MM.1S (cell line): ENCODE measurements around the gene CNTF.

ENCODE experiments used
- EZH2 ChIP-seq: fragments of 300-600 bp; sonication (generic); optimal IDR thresholded peaks from 2 replicates; pipeline ENCODE3; 2017; ENCODE audit warnings: low read depth, mild to moderate bottlenecking, antibody characterized with exemption, low read length, mixed read lengths
- EZH2phosphoT487 ChIP-seq: fragments of 300-600 bp; sonication (generic); IDR thresholded peaks from 2 replicates; pipeline ENCODE4 v1.6.1; 2018; ENCODE audit warnings: antibody characterized with exemption, low read length
- TF ChIP-seq, protein P1 (sequence below): fragments of 300-600 bp; sonication (generic); IDR thresholded peaks from 2 replicates; pipeline ENCODE4 v1.5.1; 2016; ENCODE audit warnings: antibody characterized with exemption, low read length, mixed read lengths

DNA sequence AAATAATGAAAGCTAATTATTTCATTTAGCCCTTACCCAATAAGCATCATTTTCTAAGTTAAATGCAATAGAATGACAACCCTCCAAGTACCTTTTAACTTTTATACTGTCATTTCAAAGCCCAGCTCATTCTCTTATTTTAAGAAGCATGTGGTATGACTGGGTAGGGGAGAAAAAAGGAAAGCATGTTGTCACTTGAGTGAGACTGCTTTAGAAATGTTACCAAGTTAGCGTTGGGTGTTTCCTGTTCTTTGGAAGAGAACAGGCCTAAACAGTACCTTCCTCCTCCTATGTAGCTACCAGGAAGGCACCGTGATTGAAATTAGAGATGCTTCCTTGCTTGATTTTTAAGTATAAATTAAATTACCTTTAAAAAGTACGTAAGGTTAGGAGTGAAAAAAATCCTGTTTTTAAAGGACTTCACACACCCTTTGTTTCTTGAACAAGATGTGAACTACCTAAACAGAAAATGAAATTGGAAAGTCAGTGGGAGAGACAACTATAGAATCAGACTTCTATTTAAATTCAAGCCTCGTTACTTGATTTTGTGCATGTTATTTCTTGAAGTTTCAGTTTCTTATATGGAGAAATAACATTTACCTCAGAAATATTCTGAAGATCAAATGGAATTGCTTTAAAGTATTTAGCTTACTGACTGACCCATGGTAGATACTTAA lies 741 bp upstream of the CNTF start:
- TF ChIP-seq EZH2 (no peak), EZH2phosphoT487 (no peak)
- TF ChIP-seq, protein P1, sequence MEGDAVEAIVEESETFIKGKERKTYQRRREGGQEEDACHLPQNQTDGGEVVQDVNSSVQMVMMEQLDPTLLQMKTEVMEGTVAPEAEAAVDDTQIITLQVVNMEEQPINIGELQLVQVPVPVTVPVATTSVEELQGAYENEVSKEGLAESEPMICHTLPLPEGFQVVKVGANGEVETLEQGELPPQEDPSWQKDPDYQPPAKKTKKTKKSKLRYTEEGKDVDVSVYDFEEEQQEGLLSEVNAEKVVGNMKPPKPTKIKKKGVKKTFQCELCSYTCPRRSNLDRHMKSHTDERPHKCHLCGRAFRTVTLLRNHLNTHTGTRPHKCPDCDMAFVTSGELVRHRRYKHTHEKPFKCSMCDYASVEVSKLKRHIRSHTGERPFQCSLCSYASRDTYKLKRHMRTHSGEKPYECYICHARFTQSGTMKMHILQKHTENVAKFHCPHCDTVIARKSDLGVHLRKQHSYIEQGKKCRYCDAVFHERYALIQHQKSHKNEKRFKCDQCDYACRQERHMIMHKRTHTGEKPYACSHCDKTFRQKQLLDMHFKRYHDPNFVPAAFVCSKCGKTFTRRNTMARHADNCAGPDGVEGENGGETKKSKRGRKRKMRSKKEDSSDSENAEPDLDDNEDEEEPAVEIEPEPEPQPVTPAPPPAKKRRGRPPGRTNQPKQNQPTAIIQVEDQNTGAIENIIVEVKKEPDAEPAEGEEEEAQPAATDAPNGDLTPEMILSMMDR = no peak
